Lower lobe of right lung (tissue), 2 donors: ENCODE results near the gene ARAP2. TPM values are rescaled to one million over a fixed set of nuclear protein-coding genes. Genes with fewer than 3 reads are reported as not detected.

Experiments used
- ATAC-seq, 2 donors: fragments of 200-7000 bp; cut with Tn5 transposase; one replicate each; pipeline ENCODE4 v1.9.1; 2020 to 2022; ENCODE audit warnings: mild to moderate bottlenecking in 2 of 2, moderate library complexity in 2 of 2
- DNase-seq: peaks from one replicate; pipeline ENCODE4 v3.0.0-alpha.2; 2020
- H3K27ac ChIP-seq: fragments of 200-600 bp; one replicate; pipeline ENCODE4 v1.8.0; 2022
- H3K27me3 ChIP-seq: fragments of 200-600 bp; one replicate; pipeline ENCODE4 v1.8.0; 2022; ENCODE audit warnings: low read depth
- H3K36me3 ChIP-seq: fragments of 200-600 bp; one replicate; pipeline ENCODE4 v1.8.0; 2022; ENCODE audit warnings: mild to moderate bottlenecking
- H3K4me1 ChIP-seq: fragments of 200-600 bp; one replicate; pipeline ENCODE4 v1.8.0; 2022
- H3K4me3 ChIP-seq: fragments of 200-600 bp; one replicate; pipeline ENCODE4 v1.8.0; 2022; ENCODE audit warnings: mild to moderate bottlenecking
- H3K9me3 ChIP-seq: fragments of 200-600 bp; one replicate; pipeline ENCODE4 v1.8.0; 2022
- CTCF ChIP-seq: fragments of 200-600 bp; IDR thresholded peaks from one replicate; pipeline ENCODE4 v1.8.0; 2022; ENCODE audit warnings: antibody characterized with exemption, mild to moderate bottlenecking
- intact Hi-C: fragments of 100-400 bp; cut with DNase I; formaldehyde crosslinking; loops from one replicate; pipeline ENCODE4 v1.11.0; 2022
- total RNA-seq: library from RNA; stranded (reverse); fragmentation: NEBNext Ultra II Directional; extraction: Animal tissue kit (Norgen Biotek cat#: 25700); gene quantifications from one replicate; pipeline ENCODE4 v1.2.1, GENCODE V29; 2021
- donor health status: DM: no; HTN: yes; CAD: no; lungs with severe emphysema.

The ARAP2 gene
- total RNA-seq, 1 donor from 2014 or later: 74.5 TPM

- H3K36me3 ChIP-seq: peaks cover 10% of the 10 kb centered on the region
- TF ChIP-seq CTCF: no peak
- no peaks in the 10 kb centered on the region for H3K27me3 ChIP-seq
- peak; percentile 24 to 30 for ATAC-seq
- no peak overlapping the region for H3K4me3 ChIP-seq
- H3K9me3 ChIP-seq: no peaks in the 10 kb centered on the region
- H3K4me1 ChIP-seq: no peaks in the 10 kb centered on the region
- no peak overlapping the region for H3K27ac ChIP-seq
- no peak for DNase-seq
- intact Hi-C loops: no loop called here
These were observed 46.8 kb downstream of the ARAP2 start for GRCh38 chr4:36197501-36197900.

GRCh38 chr4:36196145-36196913 is 48.0 kb downstream of the ARAP2 start:
- no peak for TF ChIP-seq CTCF
- intact Hi-C loops: no loop called here
- Histone ChIP-seq H3K27ac (no peak overlapping the region), H3K9me3 (no peaks in the 10 kb centered on the region), H3K4me3 (no peak overlapping the region), H3K4me1 (no peaks in the 10 kb centered on the region), H3K27me3 (no peaks in the 10 kb centered on the region), H3K36me3 (peaks cover 10% of the 10 kb centered on the region)
- ATAC-seq: no peak
- no peak for DNase-seq

- Histone ChIP-seq H3K36me3 (no peaks in the 10 kb centered on the region), H3K4me3 (no peak overlapping the region), H3K9me3 (no peaks in the 10 kb centered on the region), H3K4me1 (no peaks in the 10 kb centered on the region), H3K27ac (no peak overlapping the region), H3K27me3 (no peaks in the 10 kb centered on the region)
- no peak for ATAC-seq
- no peak for DNase-seq
- intact Hi-C loops: no loop called here
- no peak for TF ChIP-seq CTCF
These were observed 51.4 kb downstream of the ARAP2 start for GRCh38 chr4:36192922-36193321.

- no peak overlapping the region for H3K27ac ChIP-seq
These were observed 54.6 kb downstream of the ARAP2 start for GRCh38 chr4:36189511-36190226.

GRCh38 chr4:36187723-36188333 is 56.5 kb downstream of the ARAP2 start:
- no peak for DNase-seq
- Histone ChIP-seq H3K4me3 (no peak overlapping the region), H3K27ac (no peak overlapping the region), H3K36me3 (peaks cover 27% of the 10 kb centered on the region), H3K27me3 (no peaks in the 10 kb centered on the region), H3K9me3 (no peaks in the 10 kb centered on the region), H3K4me1 (no peaks in the 10 kb centered on the region)
- intact Hi-C loops: no loop called here
- ATAC-seq: no peak
- peak; percentile 41 for TF ChIP-seq CTCF

More at GRCh38 chr4:36189511-36190226, 54.6 kb downstream of the ARAP2 start:
- Histone ChIP-seq H3K9me3 (no peaks in the 10 kb centered on the region), H3K4me1 (no peaks in the 10 kb centered on the region), H3K27me3 (no peaks in the 10 kb centered on the region), H3K36me3 (peaks cover 23% of the 10 kb centered on the region), H3K4me3 (no peak overlapping the region)
- DNase-seq (no peak), ATAC-seq (peak; percentile 38 to 54)
- no peak for TF ChIP-seq CTCF
- intact Hi-C loops: no loop called here
